BLaER1 treated with 17β-estradiol and CSF1 and Interleukin-3, amounts not matched to agents 10 nM and 100 nM (cell line): Measurements from ENCODE around the gene UROC1.
A peak's percentile ranks its signal among the peaks of the same experiment; 100 is the strongest.
"Not testable (repeated sequence)": the region's sequence is repeated elsewhere in the genome, so short reads cannot be mapped to it uniquely, and the experiment has no call there.

Experiments used
- H3K27ac ChIP-seq, 11 experiments: shearing (Covaris generic); formaldehyde crosslinking; 2 replicates each; pipeline ENCODE4 v1.8.1; 2022
- H3K27me3 ChIP-seq, 11 experiments: shearing (Covaris generic); formaldehyde crosslinking; 2 replicates each; pipeline ENCODE4 v1.8.1; 2022
- H3K36me3 ChIP-seq, 11 experiments: shearing (Covaris generic); formaldehyde crosslinking; 2 replicates each; pipeline ENCODE4 v1.8.1; 2022
- H3K4me1 ChIP-seq, 10 experiments: shearing (Covaris generic); formaldehyde crosslinking; 2 replicates each; pipeline ENCODE4 v1.8.1; 2022
- H3K4me2 ChIP-seq, 11 experiments: shearing (Covaris generic); formaldehyde crosslinking; 2 replicates each; pipeline ENCODE4 v1.8.1; 2022
- H3K4me3 ChIP-seq, 10 experiments: shearing (Covaris generic); formaldehyde crosslinking; 2 replicates each; pipeline ENCODE4 v1.8.1; 2022
- H3K9ac ChIP-seq, 11 experiments: shearing (Covaris generic); formaldehyde crosslinking; 2 replicates each; pipeline ENCODE4 v1.8.1; 2022
- H3K9me3 ChIP-seq, 11 experiments: shearing (Covaris generic); formaldehyde crosslinking; replicated peaks in 1 of 11; 2 replicates each; pipeline ENCODE4 v1.8.1; 2022
- H4K20me1 ChIP-seq, 11 experiments: shearing (Covaris generic); formaldehyde crosslinking; 2 replicates each; pipeline ENCODE4 v1.8.1; 2022
- Cebpa-rat ChIP-seq, 11 experiments: shearing (Covaris generic); IDR thresholded peaks; 2 replicates each; pipeline ENCODE4 v1.8.1; 2022

The UROC1 gene

GRCh38 chr3:126537730-126538281 is 20.2 kb upstream of the UROC1 start:
- Histone ChIP-seq H3K4me1 (peaks cover 33 to 73% (median 54%) of the 10 kb centered on the region in 10 experiments), H3K27ac (peak overlapping the region in 4 of 11 experiments; percentile 1 to 72 (median 8); a peak in 5 of 22 replicates), H3K4me3 (no peak overlapping the region), H3K9ac (no peak overlapping the region; a peak in 1 of 22 replicates), H3K4me2 (peak overlapping the region; percentile 33 to 88 (median 59); a peak in 20 of 22 replicates), H4K20me1 (no peaks in the 10 kb centered on the region; a peak in 1 of 22 replicates), H3K27me3 (no peaks in the 10 kb centered on the region), H3K9me3 (peaks cover 0 to 13% (median 11%) of the 10 kb centered on the region in 11 experiments; a peak in 14 of 22 replicates), H3K36me3 (no peaks in the 10 kb centered on the region)
- no peak for TF ChIP-seq Cebpa-rat (IDR thresholded peaks at IDR 0.05)

- no peaks in the 10 kb centered on the region for H3K27me3 ChIP-seq
- H3K4me1 ChIP-seq: peaks cover 33 to 79% (median 54%) of the 10 kb centered on the region in 10 experiments
- H3K4me2 ChIP-seq: peak overlapping the region; percentile 33 to 88 (median 59); a peak in 21 of 22 replicates
- H3K4me3 ChIP-seq: no peak overlapping the region
- H3K36me3 ChIP-seq: no peaks in the 10 kb centered on the region
- H3K9me3 ChIP-seq: peaks cover 0 to 8% (median 6%) of the 10 kb centered on the region in 11 experiments; a peak in 14 of 22 replicates
- no peaks in the 10 kb centered on the region; a peak in 1 of 22 replicates for H4K20me1 ChIP-seq
- H3K9ac ChIP-seq: no peak overlapping the region
- no peak for TF ChIP-seq Cebpa-rat (IDR thresholded peaks at IDR 0.05)
- H3K27ac ChIP-seq: no peak overlapping the region; a peak in 2 of 22 replicates
Measured at GRCh38 chr3:126537116-126537729, 19.6 kb upstream of the UROC1 start.

DNA sequence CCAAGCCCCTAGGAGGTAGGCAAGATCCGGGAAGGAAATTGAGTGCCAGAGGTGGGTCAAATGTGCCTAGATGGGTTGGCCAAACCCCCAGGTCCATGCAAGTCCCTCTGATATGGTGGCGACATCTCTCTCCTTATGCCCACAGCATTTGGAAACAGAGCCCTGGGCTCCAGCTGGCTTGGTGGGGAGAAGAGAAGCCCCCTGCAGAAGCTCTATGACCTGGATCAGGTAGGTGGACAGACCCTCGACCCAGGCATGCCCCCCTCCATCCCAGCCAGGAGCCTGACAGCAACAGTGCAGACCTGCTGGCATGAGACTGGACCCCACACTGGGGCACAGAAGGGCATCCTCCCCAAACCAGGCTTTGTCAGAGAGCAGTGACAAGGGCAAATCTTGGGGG is 18.6 kb upstream of the UROC1 start:
- Histone ChIP-seq H3K4me2 (no peak overlapping the region), H3K27ac (0 out of 22 replicates have a peak overlapping the region, but pooled peaks of 1 of the 11 experiments have one; percentile 25), H3K36me3 (no peaks in the 10 kb centered on the region), H3K9me3 (no peaks in the 10 kb centered on the region), H3K9ac (no peak overlapping the region), H4K20me1 (no peaks in the 10 kb centered on the region; a peak in 1 of 22 replicates), H3K27me3 (no peaks in the 10 kb centered on the region), H3K4me3 (no peak overlapping the region), H3K4me1 (peaks cover 30 to 80% (median 52%) of the 10 kb centered on the region in 10 experiments)
- TF ChIP-seq Cebpa-rat (IDR thresholded peaks at IDR 0.05): no peak

DNA sequence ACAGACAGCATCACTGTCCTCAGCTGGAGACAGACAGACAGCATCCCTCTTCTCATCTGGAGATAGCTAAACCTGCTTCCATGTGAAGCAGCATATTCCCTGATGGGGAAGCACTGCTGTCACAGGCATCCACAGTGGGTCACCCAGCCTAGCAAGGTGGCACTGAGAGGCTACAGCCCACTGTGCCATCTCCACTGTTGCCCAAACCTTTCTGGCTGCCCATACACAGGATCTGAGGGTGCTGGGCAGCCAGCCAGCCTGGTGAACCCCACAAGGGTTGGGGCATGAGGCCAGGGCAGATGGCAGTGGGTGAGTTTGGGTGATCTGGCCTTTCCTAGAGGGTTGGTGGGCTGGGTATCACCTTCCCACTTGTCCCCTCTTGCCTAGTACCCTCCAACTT is 18.1 kb upstream of the UROC1 start:
- Histone ChIP-seq H4K20me1 (no peaks in the 10 kb centered on the region; a peak in 1 of 22 replicates), H3K36me3 (no peaks in the 10 kb centered on the region), H3K4me1 (peaks cover 30 to 80% (median 52%) of the 10 kb centered on the region in 10 experiments), H3K27ac (peak overlapping the region in 2 of 11 experiments; percentile 2 to 25; a peak in 3 of 22 replicates), H3K27me3 (no peaks in the 10 kb centered on the region), H3K4me3 (no peak overlapping the region), H3K9me3 (no peaks in the 10 kb centered on the region), H3K9ac (no peak overlapping the region), H3K4me2 (no peak overlapping the region)
- TF ChIP-seq Cebpa-rat (IDR thresholded peaks at IDR 0.05): no peak

DNA sequence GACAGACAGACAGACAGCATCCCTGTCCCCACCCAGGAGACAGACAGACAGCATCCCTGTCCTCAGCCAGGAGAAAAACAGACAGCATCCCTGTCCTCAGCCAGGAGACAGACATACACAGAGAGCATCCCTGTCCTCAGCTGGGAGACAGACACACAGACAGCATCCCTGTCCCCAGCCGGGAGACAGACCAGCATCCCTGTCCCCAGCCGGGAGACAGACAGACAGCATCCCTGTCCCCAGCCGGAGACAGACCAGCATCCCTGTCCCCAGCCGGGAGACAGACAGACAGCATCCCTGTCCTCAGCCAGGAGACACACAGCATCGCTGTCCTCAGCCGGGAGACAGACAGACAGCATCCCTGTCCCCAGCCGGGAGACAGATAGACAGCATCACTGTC is 17.1 kb upstream of the UROC1 start:
- 0 out of 22 replicates have a peak overlapping the region, but pooled peaks of 1 of the 11 experiments have one; percentile 71 for H3K4me2 ChIP-seq

DNA sequence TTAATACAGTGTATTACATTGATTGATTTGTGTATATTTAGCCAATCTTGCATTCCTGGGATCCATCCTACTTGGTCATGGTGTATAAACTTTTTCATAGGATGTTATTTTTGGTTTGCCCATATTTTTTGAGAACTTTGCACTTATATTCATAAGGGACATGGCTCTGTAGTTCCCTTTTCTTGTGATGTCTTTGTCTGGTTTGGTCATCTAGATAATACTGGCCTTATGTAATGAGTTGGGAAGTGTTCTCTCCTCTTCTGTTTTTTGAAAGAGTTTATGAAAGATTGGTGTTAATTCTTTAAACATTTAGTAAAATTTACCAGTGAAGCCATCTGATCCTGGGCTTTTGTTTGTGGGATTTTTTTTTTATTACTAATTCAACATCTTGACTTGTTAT is 15.9 kb upstream of the UROC1 start:
- Histone ChIP-seq H3K4me2 (peak overlapping the region in 6 of 11 experiments; percentile 2 to 96 (median 37); a peak in 8 of 22 replicates), H4K20me1 (peaks cover 0 to 3% (median 0%) of the 10 kb centered on the region in 11 experiments; a peak in 1 of 22 replicates), H3K9me3 (no peaks in the 10 kb centered on the region), H3K4me3 (no peak overlapping the region), H3K27ac (0 out of 22 replicates have a peak overlapping the region, but pooled peaks of 1 of the 11 experiments have one; percentile 9), H3K27me3 (no peaks in the 10 kb centered on the region), H3K4me1 (peaks cover 41 to 80% (median 53%) of the 10 kb centered on the region in 10 experiments), H3K9ac (no peak overlapping the region), H3K36me3 (no peaks in the 10 kb centered on the region)
- no peak for TF ChIP-seq Cebpa-rat (IDR thresholded peaks at IDR 0.05)

More for the DNA sequence above, 17.1 kb upstream of the UROC1 start:
- peak overlapping the region in 1 of 11 experiments; percentile 12; a peak in 1 of 22 replicates for H3K27ac ChIP-seq
- not testable (repeated sequence) for H3K9me3 ChIP-seq, H3K4me3 ChIP-seq, H4K20me1 ChIP-seq, H3K36me3 ChIP-seq, H3K27me3 ChIP-seq
- H3K4me1 ChIP-seq: peaks cover 30 to 80% (median 51%) of the 10 kb centered on the region in 10 experiments
- 0 out of 22 replicates have a peak overlapping the region, but pooled peaks of 1 of the 11 experiments have one; percentile 16 for H3K9ac ChIP-seq

- Histone ChIP-seq H3K27ac (peak overlapping the region; percentile 73 to 96 (median 86); a peak in 21 of 22 replicates), H3K36me3 (no peaks in the 10 kb centered on the region)
- TF ChIP-seq Cebpa-rat (IDR thresholded peaks at IDR 0.05): no peak
Measured at GRCh38 chr3:126531051-126531330, 13.4 kb upstream of the UROC1 start.

GRCh38 chr3:126530171-126531050 is 12.8 kb upstream of the UROC1 start:
- Histone ChIP-seq H3K4me1 (peaks cover 48 to 91% (median 68%) of the 10 kb centered on the region in 10 experiments), H3K9ac (peak overlapping the region; percentile 67 to 83 (median 73)), H4K20me1 (peaks cover 0 to 7% (median 0%) of the 10 kb centered on the region in 11 experiments; a peak in 4 of 22 replicates), H3K4me2 (peak overlapping the region; percentile 85 to 99 (median 93)), H3K27ac (peak overlapping the region; percentile 74 to 96 (median 86)), H3K27me3 (peaks cover 0 to 11% (median 6%) of the 10 kb centered on the region in 11 experiments; a peak in 15 of 22 replicates), H3K9me3 (peaks cover 0 to 14% (median 0%) of the 10 kb centered on the region in 11 experiments; a peak in 1 of 22 replicates), H3K36me3 (no peaks in the 10 kb centered on the region), H3K4me3 (peak overlapping the region in 8 of 10 experiments; percentile 2 to 56 (median 38); a peak in 10 of 20 replicates)
- peak in 8 of 11 experiments; percentile 28 to 75 (median 48); a peak in 11 of 22 replicates for TF ChIP-seq Cebpa-rat (IDR thresholded peaks at IDR 0.05)

More at GRCh38 chr3:126531051-126531330, 13.4 kb upstream of the UROC1 start:
- peak overlapping the region in 5 of 10 experiments; percentile 12 to 56 (median 39); a peak in 4 of 20 replicates for H3K4me3 ChIP-seq
- H3K9me3 ChIP-seq: peaks cover 0 to 14% (median 0%) of the 10 kb centered on the region in 11 experiments; a peak in 1 of 22 replicates
- peaks cover 0 to 7% (median 0%) of the 10 kb centered on the region in 11 experiments; a peak in 4 of 22 replicates for H4K20me1 ChIP-seq
- H3K4me2 ChIP-seq: peak overlapping the region; percentile 85 to 99 (median 93)
- H3K9ac ChIP-seq: peak overlapping the region; percentile 67 to 83 (median 73); a peak in 21 of 22 replicates
- H3K27me3 ChIP-seq: peaks cover 0 to 5% (median 0%) of the 10 kb centered on the region in 11 experiments; a peak in 6 of 22 replicates
- H3K4me1 ChIP-seq: peaks cover 46 to 86% (median 63%) of the 10 kb centered on the region in 10 experiments
